Thoracic aorta (tissue), 2 donors: ENCODE data around the gene CUX1. TPM values are rescaled to one million over a fixed set of nuclear protein-coding genes. Genes with fewer than 3 reads are reported as not detected.
"Not testable (repeated sequence)": the region's sequence is repeated elsewhere in the genome, so short reads cannot be mapped to it uniquely, and the experiment has no call there.

Experiments
- ATAC-seq: fragments of 150-250 bp; one replicate; pipeline ENCODE4 v1.8.0; 2017; ENCODE audit warnings: low read depth; ENCODE audit not compliant: insufficient number of reproducible peaks, low FRiP score
- DNase-seq: peaks from one replicate; pipeline ENCODE4 v3.0.0-alpha.2; 2020; ENCODE audit warnings: low spot score
- H3K27ac ChIP-seq, 2 donors: fragments of 200-600 bp; sonication (generic); 1 replicate in 1 of 2; 2 replicates in 1 of 2; pipeline ENCODE4 v1.5.1; 2016; ENCODE audit warnings: mild to moderate bottlenecking in 2 of 2, moderate library complexity in 2 of 2
- H3K27me3 ChIP-seq: fragments of 200-600 bp; sonication (generic); replicated peaks from 2 replicates; pipeline ENCODE4 v1.6.0; 2016; ENCODE audit warnings: mild to moderate bottlenecking; ENCODE audit not compliant: insufficient read depth
- H3K36me3 ChIP-seq: fragments of 200-600 bp; sonication (generic); one replicate; pipeline ENCODE4 v1.5.1; 2016
- H3K4me1 ChIP-seq, 2 donors: fragments of 200-600 bp; sonication (generic); 1 replicate in 1 of 2; 2 replicates in 1 of 2; pipeline versions ENCODE4 v1.5.1 to v1.6.0; 2016; ENCODE audit warnings: low read depth in 2 of 2, mild to moderate bottlenecking in 1 of 2; ENCODE audit not compliant: control insufficient read depth in 1 of 2
- H3K4me3 ChIP-seq: fragments of 200-600 bp; sonication (generic); 2 replicates; pipeline ENCODE4 v1.5.1; 2016; ENCODE audit warnings: mild to moderate bottlenecking
- H3K9me3 ChIP-seq: fragments of 200-600 bp; sonication (generic); 2 replicates; pipeline ENCODE4 v1.5.1; 2016
- total RNA-seq, 2 donors: library from RNA; depleted of rRNA; stranded (reverse); fragments of >200 nt; gene quantifications; one replicate each; pipeline versions ENCODE4 v1.1.0 to v1.2.3, GENCODE V29; 2016
- TF ChIP-seq, protein P1 (sequence below): fragments of 200-600 bp; sonication (generic); IDR thresholded peaks from one replicate; pipeline ENCODE4 v1.5.1; 2019; ENCODE audit warnings: antibody characterized with exemption

Gene CUX1
- total RNA-seq, 2 donors from 2014 or later, result 85.0 to 179 TPM

DNA sequence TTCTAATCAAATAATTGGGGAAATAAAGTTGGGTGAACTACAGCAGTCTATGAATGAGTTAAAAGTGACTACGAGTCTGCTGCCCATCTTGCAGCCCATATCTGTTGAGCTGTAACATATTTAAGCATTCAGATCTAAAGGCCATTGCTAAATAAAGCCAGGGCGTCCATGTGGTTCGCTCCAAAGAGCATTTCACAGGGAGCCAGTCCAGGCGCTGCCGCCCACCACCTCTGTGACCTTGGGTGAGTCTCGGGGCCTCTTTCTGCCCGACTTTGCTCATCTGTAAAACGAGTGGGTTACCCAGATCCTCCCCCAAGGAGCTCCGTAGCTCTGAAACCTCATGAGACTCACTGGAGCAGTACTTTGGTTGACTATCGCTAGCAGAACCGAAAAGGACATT lies 223.1 kb downstream of the CUX1 start:
- H3K27me3 ChIP-seq, result no peaks in the 10 kb centered on the region
- TF ChIP-seq, protein P1, sequence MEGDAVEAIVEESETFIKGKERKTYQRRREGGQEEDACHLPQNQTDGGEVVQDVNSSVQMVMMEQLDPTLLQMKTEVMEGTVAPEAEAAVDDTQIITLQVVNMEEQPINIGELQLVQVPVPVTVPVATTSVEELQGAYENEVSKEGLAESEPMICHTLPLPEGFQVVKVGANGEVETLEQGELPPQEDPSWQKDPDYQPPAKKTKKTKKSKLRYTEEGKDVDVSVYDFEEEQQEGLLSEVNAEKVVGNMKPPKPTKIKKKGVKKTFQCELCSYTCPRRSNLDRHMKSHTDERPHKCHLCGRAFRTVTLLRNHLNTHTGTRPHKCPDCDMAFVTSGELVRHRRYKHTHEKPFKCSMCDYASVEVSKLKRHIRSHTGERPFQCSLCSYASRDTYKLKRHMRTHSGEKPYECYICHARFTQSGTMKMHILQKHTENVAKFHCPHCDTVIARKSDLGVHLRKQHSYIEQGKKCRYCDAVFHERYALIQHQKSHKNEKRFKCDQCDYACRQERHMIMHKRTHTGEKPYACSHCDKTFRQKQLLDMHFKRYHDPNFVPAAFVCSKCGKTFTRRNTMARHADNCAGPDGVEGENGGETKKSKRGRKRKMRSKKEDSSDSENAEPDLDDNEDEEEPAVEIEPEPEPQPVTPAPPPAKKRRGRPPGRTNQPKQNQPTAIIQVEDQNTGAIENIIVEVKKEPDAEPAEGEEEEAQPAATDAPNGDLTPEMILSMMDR, result no peak
- ATAC-seq (no peak), DNase-seq (no peak)
- H3K27ac ChIP-seq, result no peak overlapping the region
- H3K4me1 ChIP-seq, result peaks cover 7 to 25% of the 10 kb centered on the region in 2 donors
- no peak overlapping the region for H3K4me3 ChIP-seq
- no peaks in the 10 kb centered on the region for H3K9me3 ChIP-seq
- H3K36me3 ChIP-seq, result no peaks in the 10 kb centered on the region

DNA sequence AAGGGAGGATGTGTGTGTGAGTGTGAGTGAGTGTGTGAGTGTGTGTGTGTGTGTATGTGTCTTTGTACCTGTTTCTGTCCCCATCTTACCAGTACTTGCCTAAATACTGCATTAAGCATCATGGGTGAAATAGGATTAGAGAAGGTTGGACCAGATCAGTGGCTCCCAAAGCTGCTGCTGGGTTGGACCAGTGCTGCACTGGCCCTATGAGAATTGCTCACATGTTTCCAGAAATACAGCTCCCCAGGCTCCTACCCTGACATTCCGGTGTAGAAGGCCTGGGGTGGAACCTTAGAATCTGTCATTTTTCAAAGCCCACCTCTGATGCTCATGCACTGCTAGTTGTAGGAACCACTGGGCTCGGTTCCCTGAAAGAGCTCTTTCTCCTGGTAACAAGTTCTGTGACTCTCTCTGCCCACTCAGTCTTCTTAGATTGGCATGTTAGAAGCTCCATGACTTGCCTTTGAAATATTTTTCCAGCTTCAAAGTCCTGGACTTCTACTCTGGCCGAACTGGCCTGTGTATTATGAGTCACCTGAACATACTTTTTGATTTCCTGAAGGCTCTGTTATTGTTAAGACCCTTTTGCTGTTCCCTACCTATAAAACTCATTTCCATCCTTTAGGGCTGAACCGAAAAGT lies 224.7 kb downstream of the CUX1 start:
- Histone ChIP-seq H3K4me1 (peaks cover 11 to 33% of the 10 kb centered on the region in 2 donors), H3K9me3 (no peaks in the 10 kb centered on the region), H3K4me3 (no peak overlapping the region), H3K27ac (peak overlapping the region; percentile 22 to 23), H3K36me3 (no peaks in the 10 kb centered on the region), H3K27me3 (no peaks in the 10 kb centered on the region)
- ATAC-seq (peak; percentile 53), DNase-seq (no peak)
- TF ChIP-seq, protein P1, result no peak

DNA sequence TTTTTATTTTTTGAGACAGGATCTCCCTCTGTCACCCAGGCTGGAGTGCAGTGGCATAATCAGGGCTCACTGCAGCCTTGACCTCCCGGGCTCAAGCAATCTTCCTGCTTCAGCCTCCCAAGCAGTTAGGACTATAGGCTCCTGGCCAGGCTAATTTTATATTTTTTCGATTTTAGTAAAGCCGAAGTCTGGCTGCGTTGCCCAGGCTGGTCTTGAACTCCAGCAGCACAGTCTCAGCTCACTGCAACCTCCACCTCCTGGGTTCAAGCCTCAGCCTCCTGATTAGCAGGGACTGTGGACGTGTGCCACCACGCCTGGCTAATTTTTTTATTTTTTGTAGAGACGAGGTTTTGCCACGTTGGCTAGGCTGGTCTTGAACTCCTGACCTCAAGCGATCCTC lies 225.4 kb downstream of the CUX1 start:
- H3K36me3 ChIP-seq, H3K4me3 ChIP-seq, H3K27me3 ChIP-seq, DNase-seq, H3K9me3 ChIP-seq, ATAC-seq: not testable (repeated sequence)
- Histone ChIP-seq H3K27ac (peak overlapping the region in 1 of 2 donors; percentile 22), H3K4me1 (peaks cover 11 to 33% of the 10 kb centered on the region in 2 donors)

DNA sequence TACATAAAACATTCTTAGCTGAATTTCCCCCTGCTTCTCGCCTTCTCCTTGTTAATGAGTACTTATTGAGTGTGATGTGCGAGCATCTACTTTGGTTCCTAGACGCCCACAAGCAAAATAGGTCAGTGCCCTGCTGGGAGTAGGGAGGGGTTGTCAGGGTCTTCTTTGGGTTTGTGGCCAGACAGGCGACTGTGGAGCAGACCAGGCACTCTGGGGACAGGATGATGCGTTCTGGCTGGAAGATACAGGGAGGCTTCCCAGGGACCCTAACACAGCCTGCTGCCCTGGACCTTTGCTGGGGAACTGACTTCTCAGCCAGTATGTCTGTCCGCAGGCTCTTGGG lies 227.2 kb downstream of the CUX1 start:
- Histone ChIP-seq H3K4me3 (no peak overlapping the region), H3K27ac (peak overlapping the region in 1 of 2 donors; percentile 14), H3K36me3 (no peaks in the 10 kb centered on the region), H3K9me3 (no peaks in the 10 kb centered on the region), H3K4me1 (peaks cover 11 to 33% of the 10 kb centered on the region in 2 donors), H3K27me3 (no peaks in the 10 kb centered on the region)
- TF ChIP-seq, protein P1, result no peak
- DNase-seq (no peak), ATAC-seq (no peak)

DNA sequence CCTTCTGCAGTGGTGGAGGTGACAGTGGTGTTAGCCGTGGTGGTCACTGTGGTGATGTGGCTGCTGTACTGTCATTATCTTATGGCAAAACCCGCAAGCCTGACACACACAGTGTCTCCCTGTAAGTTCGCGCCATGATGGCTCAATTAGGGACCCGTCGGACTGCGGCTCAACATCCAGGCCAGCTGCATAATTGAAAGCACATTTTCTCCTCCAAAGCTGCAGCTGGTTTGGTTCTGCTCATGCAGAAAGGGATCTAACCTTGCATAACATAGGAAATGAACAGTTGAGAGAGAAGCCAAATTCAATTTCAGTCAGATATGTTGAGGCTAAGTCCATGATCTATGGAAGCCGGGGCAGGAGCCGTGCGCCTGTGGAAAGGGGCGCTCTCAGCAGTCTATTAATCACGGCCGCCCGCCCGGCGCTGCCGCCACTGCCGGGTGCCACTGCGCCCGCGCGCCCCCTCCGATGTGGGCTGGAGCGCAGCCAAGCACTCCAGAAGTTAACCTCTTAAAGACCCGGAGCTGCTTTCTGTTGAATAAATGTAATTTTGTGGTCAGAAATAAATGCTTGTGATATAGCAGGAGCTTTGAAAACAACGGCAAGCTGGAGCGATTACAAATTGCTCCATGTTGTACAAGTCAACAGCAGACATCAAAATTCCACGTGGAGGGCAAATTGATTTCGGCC lies 227.7 kb downstream of the CUX1 start:
- peak overlapping the region in 1 of 2 donors; percentile 14 for H3K27ac ChIP-seq
- no peaks in the 10 kb centered on the region for H3K36me3 ChIP-seq
- H3K4me1 ChIP-seq, result peaks cover 11 to 33% of the 10 kb centered on the region in 2 donors
- ATAC-seq (no peak), DNase-seq (no peak)
- peak overlapping the region; percentile 59 for H3K4me3 ChIP-seq
- H3K9me3 ChIP-seq, result no peaks in the 10 kb centered on the region
- no peaks in the 10 kb centered on the region for H3K27me3 ChIP-seq
- TF ChIP-seq, protein P1, result no peak
